NCI-H510A (cell line): Measurements from ENCODE around the gene ADIG.

Source experiments
- DNase-seq: peaks from one replicate; lab custom pipeline; 2025; lab: John Stamatoyannopoulos, UW

ADIG gene

GRCh38 chr20:38602185-38602581 is 21.2 kb downstream of the ADIG start:
- no peak for DNase-seq

GRCh38 chr20:38603286-38603685 is 22.3 kb downstream of the ADIG start:
- DNase-seq: no peak

GRCh38 chr20:38604873-38605303 is 23.9 kb downstream of the ADIG start:
- DNase-seq: no peak

- DNase-seq: no peak
These were observed 26.4 kb downstream of the ADIG start for GRCh38 chr20:38607351-38607750.

GRCh38 chr20:38608188-38608587 is 27.2 kb downstream of the ADIG start:
- no peak for DNase-seq

- no peak for DNase-seq
These were observed 28.8 kb downstream of the ADIG start for GRCh38 chr20:38609815-38610214.

GRCh38 chr20:38610521-38610920 is 29.5 kb downstream of the ADIG start:
- DNase-seq: no peak

- DNase-seq: no peak
These were observed 31.9 kb downstream of the ADIG start for GRCh38 chr20:38612751-38613515.

- no peak for DNase-seq
These were observed 34.3 kb downstream of the ADIG start for GRCh38 chr20:38615283-38615682.

GRCh38 chr20:38616457-38616856 is 35.5 kb downstream of the ADIG start:
- no peak for DNase-seq

- DNase-seq: no peak
These were observed 36.2 kb downstream of the ADIG start for GRCh38 chr20:38617011-38617829.

GRCh38 chr20:38617830-38618196 is 36.8 kb downstream of the ADIG start:
- no peak for DNase-seq

- DNase-seq: no peak
These were observed 39.4 kb downstream of the ADIG start for GRCh38 chr20:38620441-38620840.

GRCh38 chr20:38623061-38623460 is 42.1 kb downstream of the ADIG start:
- DNase-seq: no peak

GRCh38 chr20:38624084-38624483 is 43.1 kb downstream of the ADIG start:
- DNase-seq: no peak

- DNase-seq: no peak
These were observed 44.9 kb downstream of the ADIG start for GRCh38 chr20:38625896-38626295.

GRCh38 chr20:38626921-38627659 is 46.1 kb downstream of the ADIG start:
- DNase-seq: no peak

- DNase-seq: no peak
These were observed 47.8 kb downstream of the ADIG start for GRCh38 chr20:38628580-38629470.

GRCh38 chr20:38629979-38630378 is 49.0 kb downstream of the ADIG start:
- no peak for DNase-seq

GRCh38 chr20:38630727-38631126 is 49.7 kb downstream of the ADIG start:
- DNase-seq: no peak

- no peak for DNase-seq
These were observed 50.4 kb downstream of the ADIG start for GRCh38 chr20:38631155-38632022.
